GM21447 (cell line): ENCODE results near the gene ALDH2.
A peak's percentile ranks its signal among the peaks of the same experiment; 100 is the strongest.
"Not testable (repeated sequence)": the region's sequence is repeated elsewhere in the genome, so short reads cannot be mapped to it uniquely, and the experiment has no call there.

Experiments
- ATAC-seq: cut with Tn5 transposase; IDR thresholded peaks from one replicate; pipeline ENCODE4 v1.9.1; 2021; ENCODE audit not compliant: unreplicated experiment

Gene ALDH2

DNA sequence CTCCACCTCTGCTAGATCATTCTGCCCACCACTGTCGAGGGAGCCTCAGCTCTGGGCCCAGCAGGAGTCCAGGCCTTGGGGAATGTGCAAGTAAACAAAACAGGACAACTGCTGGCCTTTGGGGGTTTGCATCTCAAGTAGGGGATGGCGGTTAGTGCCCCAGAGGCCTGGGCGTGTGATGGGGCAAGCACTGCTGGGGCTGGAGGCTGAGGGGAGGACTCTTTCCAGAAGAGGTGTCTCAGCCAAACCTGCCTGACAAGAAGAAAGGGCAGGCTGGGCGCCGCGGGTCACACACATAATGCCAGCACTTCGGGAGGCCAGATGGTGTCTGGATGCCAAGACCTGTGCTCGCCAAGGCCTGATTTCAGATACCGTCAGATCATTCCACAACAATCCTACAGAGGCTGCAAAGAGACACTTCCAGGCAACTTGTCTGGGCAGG, 8.6 kb upstream of the ALDH2 start:
- no peak for ATAC-seq

DNA sequence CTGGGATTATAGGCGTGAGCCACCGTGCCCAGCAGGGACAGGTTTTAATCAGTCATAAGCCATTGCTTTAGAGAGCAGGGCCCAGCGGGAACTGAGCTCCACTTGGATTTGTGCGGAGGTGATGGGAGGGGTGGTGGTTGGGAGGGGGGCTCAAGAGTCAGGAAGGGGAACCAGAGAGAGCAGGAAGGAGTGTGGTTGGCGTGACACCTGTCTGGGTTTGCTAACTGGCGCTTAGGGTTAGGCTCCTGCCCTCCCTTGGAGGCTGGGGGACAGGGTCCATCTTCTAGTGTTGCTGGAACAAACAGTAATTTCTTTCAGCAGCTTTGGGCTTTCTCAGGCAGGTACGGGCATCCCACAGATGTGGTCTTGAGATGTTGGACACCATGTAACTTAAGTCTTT, 7.5 kb upstream of the ALDH2 start:
- ATAC-seq, result no peak

DNA sequence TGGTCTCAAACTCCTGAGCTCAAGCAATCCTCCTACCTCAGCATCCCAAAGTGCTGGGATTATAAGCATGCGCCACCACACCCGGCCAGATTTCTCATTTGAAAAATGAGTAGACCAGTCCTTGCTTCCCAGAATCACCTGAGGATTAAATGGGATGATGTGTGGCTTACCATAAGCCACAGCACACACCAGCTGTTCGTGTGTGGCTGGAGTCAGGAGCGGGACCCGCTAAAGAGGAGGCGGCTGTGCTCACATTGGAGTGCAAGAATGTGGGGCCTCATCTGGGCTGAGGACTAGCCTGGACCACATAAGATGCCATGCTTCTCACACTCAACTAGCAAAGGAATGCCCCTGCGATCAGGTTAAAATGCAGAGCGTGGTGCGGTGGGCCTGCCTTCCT, 6.7 kb upstream of the ALDH2 start:
- no peak for ATAC-seq

DNA sequence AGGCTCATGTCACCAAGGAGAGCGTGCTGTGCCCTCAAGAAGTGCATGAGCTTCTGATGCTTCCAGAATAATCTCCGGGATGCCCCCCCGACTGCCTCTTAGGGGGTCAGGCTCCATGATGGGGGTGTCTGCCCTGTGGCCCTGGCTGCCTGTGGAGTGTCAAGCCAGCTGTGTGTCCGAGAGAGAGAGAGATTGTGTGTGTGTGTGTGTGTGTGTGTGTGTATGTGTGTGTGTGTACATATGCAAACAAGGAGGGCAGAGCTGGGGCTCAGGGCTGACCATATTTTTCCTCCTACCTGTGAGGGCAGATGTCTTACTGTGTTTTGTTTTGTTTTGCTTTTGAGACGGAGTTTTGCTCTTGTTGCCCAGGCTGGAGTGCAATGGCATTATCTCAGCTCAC, 5.6 kb upstream of the ALDH2 start:
- ATAC-seq, result no peak

DNA sequence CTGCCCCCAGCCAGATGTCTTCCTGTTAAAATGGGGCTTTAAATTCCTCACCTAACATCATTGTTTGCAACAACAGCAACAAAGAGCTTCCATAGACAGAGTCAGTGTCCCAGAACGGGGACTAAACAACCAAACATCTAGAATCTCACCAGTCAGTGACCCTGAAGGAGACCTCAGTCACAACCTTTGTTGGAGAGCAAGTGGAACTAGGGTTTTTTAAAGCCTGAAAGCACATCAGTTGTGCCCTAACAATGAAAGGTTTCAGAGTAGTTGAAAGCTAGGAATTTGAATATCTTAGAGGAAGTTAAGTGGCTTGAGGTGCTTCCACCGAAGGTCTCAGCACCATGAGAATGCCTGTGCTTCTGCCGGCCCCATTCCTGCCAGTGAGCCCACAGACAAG, 5.0 kb upstream of the ALDH2 start:
- no peak for ATAC-seq

DNA sequence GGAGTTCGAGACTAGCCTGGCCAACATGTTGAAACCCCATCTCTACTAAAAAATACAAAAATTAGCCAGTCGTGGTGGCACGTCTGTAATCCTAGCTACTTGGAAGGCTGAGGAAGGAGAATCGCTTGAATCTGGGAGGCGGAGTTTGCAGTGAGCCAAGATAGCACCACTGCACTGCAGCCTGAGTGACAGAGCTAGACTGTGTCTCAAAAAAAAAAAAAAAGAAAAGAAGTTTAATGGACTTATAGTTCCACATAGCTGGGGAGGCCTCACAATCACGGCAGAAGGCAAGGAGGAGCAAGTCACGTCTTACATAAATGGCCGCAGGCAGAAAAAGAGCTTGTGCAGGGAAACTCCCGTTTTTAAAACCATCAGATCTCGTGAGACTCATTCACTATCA, 3.2 kb upstream of the ALDH2 start:
- not testable (repeated sequence) for ATAC-seq

DNA sequence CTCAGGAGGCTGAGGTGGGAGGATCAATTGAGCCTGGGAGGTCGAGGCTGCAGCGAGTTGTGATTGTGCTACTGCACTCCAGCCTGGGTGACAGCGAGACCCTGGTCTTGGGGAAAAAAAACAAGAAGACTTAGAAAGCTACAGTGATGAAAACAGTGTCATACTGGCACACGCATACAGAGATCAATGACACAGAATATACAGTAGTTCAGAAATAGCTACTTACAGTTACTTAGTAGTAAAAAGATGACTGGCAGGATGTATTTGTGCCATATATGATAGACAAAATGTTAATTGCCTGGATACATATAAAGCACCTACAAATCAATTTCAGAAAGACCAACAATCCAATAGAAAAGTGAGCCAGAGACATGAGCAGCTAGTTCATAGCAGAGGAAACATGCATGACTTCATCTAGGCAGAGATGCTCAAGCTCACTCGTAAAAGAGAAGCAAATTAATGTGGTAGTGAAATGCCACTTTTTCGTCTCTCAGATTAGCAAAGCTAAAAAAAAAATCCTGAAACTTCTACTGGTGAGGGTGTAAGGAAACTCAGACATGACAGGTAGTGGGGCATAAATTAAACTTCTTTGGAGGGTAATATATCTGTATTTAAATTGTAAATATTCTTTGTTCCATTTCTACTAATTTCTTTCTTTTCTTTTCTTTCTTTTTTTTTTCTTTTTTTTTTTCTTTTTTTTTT, 2.5 kb upstream of the ALDH2 start:
- ATAC-seq, result peak; percentile 57

DNA sequence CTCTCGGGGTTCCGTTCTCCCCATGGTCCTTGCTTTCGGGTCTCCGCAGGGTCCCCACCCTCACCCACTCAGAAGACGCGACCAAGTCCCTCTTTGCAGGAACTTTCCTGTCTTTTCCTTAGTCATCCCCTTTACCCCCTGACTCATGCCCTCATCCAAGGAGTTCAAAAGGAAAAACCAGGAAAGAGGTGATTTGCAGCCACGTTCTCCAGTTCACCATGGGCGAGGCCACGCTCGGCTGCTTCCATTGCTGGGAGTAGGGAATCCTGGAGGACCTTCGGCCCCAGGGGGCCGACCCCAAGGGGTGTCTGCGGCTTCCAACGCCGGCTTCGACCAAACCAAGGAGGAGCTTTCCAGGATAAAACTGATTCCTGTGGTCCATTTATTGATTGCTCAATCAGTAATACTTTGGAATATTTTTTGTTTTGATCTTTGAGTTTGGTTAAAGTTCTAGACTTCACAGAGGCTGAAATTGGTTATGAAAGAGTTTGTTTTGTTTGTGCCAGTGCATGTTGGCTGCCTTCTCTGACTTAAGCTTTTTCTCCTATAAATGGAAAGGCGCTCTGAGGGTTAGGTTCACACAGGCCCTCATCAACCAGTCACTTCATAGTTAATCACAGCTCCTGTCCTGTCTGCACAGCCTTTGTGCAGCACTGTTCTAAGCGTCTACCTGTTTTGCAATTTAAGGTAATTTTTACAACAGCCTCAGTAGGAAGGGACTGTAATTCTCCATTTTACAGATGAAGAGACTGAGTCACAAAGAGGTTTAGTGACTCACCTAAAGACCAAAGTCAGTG, 827 bp downstream of the ALDH2 start:
- ATAC-seq, result no peak

DNA sequence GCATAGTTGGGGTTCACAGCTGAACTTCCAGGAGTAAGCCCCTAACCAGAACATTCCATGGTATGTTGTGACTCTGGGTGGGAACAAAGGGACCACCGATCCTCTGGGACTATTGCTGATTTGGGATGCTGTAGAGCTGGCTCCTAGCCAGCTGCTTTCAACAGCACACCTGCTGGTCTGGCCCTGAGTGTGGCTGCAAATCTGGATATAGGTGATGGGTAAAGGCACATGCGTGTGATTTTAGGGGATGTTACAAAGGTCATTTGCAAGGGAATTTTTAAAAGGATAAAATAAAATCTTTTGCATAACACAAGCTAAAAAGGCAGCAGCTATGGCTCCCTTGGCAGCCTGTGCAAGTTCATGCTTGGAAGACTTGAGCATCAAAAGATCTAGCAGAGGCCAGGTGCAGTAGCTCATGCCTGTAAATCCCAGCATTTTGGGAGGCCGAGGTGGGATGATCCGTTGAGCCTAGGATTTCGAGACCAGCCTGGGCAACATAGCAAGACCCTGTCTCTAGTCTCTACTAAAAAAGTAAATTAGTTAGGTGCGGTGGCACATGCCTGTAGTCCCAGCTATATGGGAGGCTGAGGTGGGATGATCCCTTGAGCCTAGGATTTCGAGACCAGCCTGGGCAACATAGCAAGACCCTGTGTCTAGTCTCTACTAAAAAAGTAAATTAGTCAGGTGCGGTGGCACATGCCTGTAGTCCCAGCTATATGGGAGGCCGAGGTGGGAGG, 1.6 kb downstream of the ALDH2 start:
- ATAC-seq, result no peak

DNA sequence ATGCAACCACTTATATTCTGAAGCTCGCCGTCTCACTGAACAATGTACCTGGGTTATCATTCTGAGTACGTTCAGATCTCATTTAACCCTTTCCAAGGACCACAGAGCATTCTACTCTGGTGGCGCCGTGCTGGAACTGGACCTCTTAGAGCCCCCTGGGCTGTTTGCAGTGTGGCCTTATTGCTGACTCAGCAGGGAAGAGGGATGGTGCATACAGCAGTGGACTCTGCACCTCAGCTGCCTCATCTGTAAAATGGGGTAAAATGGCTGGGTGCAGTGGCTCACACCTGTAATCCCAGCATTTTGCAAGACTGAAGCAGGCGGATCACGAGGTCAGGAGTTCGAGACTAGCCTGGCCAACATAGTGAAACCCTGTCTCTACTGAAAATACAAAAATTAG, 2.9 kb downstream of the ALDH2 start:
- no peak for ATAC-seq

DNA sequence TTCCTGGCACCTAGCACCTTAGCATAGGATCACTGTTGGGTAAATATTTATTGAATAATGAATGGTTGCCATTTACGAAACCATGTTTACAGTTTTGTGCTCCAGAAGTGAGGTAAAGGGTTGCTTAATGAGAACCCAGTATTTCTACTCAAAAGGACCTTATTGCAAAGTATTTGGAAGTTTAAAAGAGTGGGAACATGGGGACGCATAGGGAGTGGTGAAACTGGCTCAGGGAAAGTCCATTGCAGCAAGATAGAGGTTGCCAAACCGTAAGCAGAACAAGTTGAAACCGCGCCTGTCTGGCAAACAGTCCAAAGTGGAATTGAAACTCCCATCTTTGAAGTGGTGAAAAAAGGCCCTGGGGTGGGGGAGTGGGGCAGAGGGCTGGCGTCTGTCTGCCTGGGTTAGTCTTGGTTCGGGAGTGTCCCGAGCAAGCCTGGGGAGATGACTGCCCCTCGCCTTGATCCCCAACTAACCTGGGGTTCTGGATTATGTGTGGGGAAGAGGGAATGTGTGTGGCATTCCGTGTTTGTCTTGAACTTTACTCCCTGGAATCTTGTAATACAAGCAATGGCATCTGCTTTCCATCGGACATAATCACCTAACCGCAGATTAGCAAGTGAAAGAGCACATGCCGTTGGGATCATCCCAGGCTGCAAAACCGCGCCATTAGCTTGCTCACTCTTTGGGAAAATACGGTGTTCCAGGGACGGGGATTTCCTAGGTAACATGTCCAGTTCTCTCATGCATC, 7.2 kb downstream of the ALDH2 start:
- no peak for ATAC-seq

DNA sequence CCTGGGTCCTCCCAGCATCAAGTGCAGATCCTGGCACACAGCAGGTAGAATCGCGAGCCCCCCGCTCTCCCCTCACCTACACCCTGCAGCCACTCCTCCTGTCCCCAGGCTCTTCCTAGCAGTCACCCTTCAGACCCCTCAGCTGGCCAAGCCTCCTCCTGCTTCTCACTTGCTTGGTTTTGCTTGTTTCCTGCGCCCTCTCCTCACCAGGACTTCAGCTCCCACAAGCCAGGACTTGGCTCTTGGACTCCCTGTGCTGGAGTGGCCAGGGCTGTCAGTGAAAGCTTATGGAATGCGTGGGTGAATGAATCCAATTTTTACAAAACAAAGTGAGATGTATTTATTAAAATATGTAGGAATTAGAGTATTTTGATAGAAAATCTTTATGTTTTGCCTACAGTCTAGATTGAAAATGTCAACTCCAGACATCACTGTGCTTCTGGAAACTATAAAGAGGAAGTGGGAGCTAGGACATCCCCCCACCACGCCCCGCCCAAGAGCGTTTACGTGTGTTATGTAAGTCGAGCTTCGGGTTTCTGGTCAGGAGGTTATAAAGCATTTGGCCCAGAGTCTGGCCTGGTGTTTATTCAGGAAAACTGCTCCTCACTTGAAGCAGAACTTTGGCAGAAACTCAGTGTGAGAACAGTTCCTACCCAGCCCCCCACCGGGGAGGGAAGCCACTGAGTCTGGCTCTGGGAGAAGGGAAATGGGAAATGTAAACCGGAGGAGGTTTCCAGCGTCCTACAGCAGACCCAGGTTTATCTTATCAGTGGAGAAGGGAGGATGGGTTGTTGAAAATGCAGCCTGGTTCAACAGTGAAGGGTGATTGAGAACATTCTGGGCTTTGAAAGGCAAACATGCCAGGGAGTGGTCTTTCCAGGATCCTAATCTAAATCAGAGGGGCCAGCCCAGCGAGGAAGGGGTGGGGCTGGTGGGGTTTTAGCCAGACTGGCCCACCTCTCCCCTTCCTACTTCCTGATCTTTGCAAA, 8.8 kb downstream of the ALDH2 start:
- peak; percentile 69 for ATAC-seq

DNA sequence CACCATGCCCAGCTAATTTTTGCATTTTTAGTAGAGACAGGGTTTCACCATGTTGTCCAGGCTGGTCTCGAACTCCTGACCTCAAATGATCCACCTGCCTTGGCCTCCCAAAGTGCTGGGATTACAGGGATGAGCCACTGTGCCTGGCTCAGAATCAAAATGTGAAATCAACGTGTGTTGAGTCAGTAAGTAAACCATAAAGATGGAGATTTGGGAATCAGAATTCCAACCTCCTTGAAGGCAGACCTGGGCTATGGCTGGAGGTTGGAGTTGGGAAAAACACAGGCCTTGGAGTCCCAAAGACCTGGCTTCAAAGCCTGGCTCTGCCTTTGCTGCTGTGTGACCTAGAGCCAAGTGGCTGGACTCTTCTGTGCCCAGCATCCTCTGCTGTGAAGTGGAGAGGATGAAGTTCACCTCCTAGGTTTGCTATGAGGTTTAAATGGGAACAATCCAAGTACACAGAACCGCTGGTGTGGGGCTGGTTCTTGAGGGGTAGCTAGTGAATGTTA, 10.2 kb downstream of the ALDH2 start:
- no peak for ATAC-seq

DNA sequence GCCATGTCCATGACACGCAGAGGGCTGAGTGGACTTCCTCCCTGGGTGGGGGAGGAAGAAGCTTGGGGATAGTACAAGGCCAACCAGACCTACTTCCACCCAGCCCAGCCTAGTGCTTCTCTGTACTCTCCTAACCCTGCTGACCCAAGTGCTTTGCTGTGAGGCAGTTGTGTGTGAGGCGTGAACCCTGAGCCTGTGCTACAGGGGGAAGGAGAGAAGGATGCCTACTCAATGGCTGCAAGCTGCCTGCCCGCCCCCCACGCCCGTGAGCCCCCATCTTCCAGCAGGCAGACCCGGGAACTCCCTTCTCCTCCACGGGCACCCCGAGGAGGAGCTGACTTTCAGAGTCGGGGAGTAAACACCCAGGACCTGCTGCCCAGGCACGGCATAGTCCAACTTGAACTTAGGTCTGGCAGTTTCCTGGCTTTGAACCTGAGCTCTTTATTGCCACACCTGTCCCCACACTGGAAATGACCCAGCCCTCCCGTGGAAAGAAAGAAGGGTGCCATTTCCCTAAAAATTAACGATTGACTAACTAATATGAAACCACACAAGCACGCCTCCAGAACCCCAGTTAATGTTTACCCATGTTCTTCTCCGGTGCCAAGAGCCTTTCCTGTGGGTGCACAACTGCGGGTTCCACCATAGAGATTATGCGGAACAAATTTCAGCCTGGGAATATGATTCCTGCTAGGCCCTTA, 10.8 kb downstream of the ALDH2 start:
- no peak for ATAC-seq

DNA sequence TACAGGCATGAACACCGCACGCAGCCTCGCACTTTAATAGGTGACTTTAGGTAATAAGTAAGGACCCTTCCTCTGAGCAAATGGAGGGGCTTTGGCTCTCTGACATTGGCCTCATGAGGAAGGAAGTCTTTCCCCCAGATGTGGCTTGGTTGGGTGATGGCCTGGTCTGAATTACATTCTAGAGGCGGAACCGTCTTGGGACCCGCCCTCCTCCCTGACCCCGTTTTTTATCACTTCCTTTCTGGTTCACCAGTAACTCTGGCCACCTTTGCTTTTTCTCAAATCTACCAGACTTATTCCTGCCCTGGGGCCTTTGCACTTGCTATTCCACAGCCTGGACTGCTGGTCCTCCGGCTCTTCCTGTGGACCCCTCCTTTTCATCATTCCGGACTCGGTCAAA, 13.4 kb downstream of the ALDH2 start:
- no peak for ATAC-seq

DNA sequence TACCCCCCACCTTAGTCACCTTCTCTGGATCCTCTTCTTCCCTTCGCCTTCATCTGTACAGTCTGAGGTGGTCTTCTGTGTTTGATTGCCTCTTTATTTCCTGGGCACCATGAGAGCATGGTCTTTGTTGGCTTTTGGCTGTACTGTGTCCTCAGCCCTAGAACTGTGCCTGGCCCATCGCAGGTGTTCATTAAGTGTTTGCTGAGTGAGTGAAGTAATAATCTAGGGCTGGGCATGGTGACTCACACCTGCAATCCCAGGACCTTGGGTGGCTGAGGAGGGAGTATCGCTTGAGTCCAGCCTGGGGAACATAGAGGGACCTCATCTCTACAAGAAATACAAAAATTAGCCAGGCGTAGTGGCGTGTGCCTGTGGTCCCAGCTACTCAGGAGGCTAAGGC, 13.9 kb downstream of the ALDH2 start:
- ATAC-seq, result no peak

DNA sequence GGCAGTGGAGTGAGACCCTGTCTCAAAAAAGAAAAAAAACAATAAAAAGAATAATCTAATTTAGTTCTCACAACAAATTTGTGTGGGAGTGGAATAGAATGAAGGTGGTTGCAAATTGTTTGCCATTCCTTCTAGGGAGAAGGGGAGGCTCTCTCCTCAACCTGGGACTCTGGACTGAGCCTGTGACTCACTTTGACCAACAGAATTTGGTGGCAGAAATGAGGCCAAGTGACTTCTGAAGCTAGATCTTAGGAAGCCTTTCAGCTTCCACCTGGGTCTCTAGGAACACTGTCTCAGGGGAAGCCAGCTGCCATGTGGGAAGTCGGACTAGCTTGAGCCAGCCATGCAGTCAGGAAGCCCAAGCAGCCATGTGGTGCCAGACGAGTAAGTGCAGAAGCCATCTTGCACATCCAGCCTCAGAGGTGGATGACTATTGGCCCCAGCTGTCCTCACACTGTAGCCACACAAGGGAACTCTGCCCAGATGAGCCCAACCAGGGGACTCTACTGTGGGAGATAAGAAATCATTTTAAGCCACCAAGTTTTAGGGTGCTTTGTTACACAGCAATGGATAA, 14.4 kb downstream of the ALDH2 start:
- ATAC-seq, result no peak

DNA sequence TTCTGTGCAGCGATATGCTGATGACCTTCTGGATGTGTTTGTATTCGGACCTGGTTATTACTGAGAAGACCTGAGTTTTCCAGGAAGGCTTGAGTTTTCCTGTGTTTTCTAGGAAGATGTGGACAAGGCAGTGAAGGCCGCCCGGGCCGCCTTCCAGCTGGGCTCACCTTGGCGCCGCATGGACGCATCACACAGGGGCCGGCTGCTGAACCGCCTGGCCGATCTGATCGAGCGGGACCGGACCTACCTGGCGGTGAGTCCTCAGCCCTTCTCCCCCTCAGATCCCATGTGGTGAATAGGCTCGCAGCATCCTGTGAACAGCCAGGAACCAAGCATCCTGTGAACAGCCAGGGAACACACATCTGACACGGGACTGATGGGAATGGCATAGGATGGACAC, 16.3 kb downstream of the ALDH2 start:
- ATAC-seq, result no peak

DNA sequence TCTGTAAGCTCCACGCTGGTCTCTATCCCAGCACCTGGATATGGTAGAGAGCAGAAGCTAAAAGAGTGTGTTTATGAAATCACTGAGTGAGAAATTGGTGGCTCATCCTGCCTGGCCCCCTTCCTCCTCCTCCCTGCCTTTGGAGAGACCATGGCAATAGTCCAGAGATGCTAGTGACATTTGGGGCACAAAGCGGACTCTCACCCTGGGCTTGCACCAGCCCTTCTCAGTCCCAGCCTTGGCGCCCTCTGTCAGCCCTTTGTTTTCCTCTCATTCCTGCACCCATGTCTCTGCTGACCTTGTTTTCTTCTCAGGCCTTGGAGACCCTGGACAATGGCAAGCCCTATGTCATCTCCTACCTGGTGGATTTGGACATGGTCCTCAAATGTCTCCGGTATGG, 18.2 kb downstream of the ALDH2 start:
- ATAC-seq, result no peak
